B cell (primary cell): ENCODE measurements around the gene ERVFRD-1.

Source experiments
- EZH2 ChIP-seq: IDR thresholded peaks from 2 replicates; pipeline ENCODE4 v1.6.1; 2012; ENCODE audit warnings: borderline replicate concordance, low read depth, mild to moderate bottlenecking, moderate library complexity, low read length; ENCODE audit not compliant: insufficient read depth, poor library complexity, severe bottlenecking
- TF ChIP-seq, protein P1 (sequence below): fragments of 200-600 bp; IDR thresholded peaks from one replicate; pipeline ENCODE4 v1.8.0; 2022; ENCODE audit warnings: antibody characterized with exemption, mild to moderate bottlenecking

DNA sequence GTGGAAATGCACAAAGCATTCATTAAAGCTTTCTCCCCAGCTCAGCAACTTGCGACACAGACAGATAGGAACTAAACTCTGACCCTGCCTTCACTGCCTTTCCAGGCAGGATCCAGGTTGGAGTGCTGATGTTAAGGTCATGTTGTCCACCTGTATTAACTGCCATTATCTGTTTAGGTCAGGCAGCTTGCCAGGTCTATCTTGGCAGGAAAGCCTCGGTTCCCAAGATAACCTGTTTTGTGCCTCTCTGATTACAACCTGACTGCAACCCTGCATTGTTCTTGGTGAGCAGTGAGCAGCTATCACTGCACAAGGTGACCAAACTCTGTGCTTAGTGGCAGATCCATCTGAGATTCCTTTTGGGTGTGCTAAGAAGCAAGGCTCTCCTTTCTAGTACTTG lies 44.2 kb downstream of the ERVFRD-1 start:
- TF ChIP-seq, protein P1, sequence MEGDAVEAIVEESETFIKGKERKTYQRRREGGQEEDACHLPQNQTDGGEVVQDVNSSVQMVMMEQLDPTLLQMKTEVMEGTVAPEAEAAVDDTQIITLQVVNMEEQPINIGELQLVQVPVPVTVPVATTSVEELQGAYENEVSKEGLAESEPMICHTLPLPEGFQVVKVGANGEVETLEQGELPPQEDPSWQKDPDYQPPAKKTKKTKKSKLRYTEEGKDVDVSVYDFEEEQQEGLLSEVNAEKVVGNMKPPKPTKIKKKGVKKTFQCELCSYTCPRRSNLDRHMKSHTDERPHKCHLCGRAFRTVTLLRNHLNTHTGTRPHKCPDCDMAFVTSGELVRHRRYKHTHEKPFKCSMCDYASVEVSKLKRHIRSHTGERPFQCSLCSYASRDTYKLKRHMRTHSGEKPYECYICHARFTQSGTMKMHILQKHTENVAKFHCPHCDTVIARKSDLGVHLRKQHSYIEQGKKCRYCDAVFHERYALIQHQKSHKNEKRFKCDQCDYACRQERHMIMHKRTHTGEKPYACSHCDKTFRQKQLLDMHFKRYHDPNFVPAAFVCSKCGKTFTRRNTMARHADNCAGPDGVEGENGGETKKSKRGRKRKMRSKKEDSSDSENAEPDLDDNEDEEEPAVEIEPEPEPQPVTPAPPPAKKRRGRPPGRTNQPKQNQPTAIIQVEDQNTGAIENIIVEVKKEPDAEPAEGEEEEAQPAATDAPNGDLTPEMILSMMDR, result no peak
- TF ChIP-seq EZH2, result no peak
